Measurements from ENCODE around the gene MDH1.

DNA sequence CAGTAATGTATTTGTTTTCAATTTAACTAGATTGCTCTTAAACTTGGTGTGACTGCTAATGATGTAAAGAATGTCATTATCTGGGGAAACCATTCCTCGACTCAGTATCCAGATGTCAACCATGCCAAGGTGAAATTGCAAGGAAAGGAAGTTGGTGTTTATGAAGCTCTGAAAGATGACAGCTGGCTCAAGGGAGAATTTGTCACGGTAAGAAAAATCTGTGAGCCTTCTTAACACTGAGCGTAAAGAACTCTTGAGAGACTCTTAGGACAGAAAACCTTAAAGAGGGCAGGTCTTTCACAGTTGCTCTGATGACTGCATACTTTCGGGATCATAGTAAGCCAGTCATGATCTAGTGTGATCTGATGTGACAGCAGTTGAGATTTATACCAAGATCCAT, 15.9 kb downstream of the MDH1 start:
- TF ChIP-seq EZH2phosphoT487 (IDR thresholded peaks at IDR 0.05; ENCODE audit: insufficient read depth, low read depth) (no peak), EZH2 (IDR thresholded peaks at IDR 0.05; ENCODE audit: insufficient read depth, poor library complexity, severe bottlenecking) (no peak)
